Anterior cingulate cortex (tissue), 58 donors: Measurements from ENCODE around the gene VWA3B.
A peak's percentile ranks its signal among the peaks of the same experiment; 100 is the strongest.

Source experiments
- DNase-seq, 58 donors: peaks; one replicate each; lab custom pipeline; 2025; lab: John Stamatoyannopoulos, UW

VWA3B gene

GRCh38 chr2:98161186-98161585 is 74.2 kb downstream of the VWA3B start:
- DNase-seq: no peak

GRCh38 chr2:98164256-98164655 is 77.3 kb downstream of the VWA3B start:
- no peak for DNase-seq

GRCh38 chr2:98165516-98166071 is 78.6 kb downstream of the VWA3B start:
- DNase-seq: no peak

GRCh38 chr2:98167916-98168315 is 80.9 kb downstream of the VWA3B start:
- DNase-seq: no peak

- no peak for DNase-seq
These were observed 83.1 kb downstream of the VWA3B start for GRCh38 chr2:98170076-98170475.

- peak in 1 of 58 donors; percentile 13 for DNase-seq
These were observed 85.3 kb downstream of the VWA3B start for GRCh38 chr2:98172150-98172765.

GRCh38 chr2:98172951-98173350 is 86.0 kb downstream of the VWA3B start:
- peak in 17 of 58 donors; percentile 7 to 73 (median 39) for DNase-seq

GRCh38 chr2:98175811-98176210 is 88.8 kb downstream of the VWA3B start:
- no peak for DNase-seq

GRCh38 chr2:98177286-98177685 is 90.3 kb downstream of the VWA3B start:
- no peak for DNase-seq

- no peak for DNase-seq
These were observed 91.0 kb downstream of the VWA3B start for GRCh38 chr2:98177986-98178385.

GRCh38 chr2:98180456-98180855 is 93.5 kb downstream of the VWA3B start:
- no peak for DNase-seq

GRCh38 chr2:98181346-98181745 is 94.4 kb downstream of the VWA3B start:
- no peak for DNase-seq

GRCh38 chr2:98185801-98186200 is 98.8 kb downstream of the VWA3B start:
- no peak for DNase-seq

GRCh38 chr2:98187194-98187593 is 100.2 kb downstream of the VWA3B start:
- no peak for DNase-seq

GRCh38 chr2:98188351-98189046 is 101.5 kb downstream of the VWA3B start:
- DNase-seq: no peak

GRCh38 chr2:98191883-98192282 is 104.9 kb downstream of the VWA3B start:
- no peak for DNase-seq

GRCh38 chr2:98201576-98201975 is 114.6 kb downstream of the VWA3B start:
- no peak for DNase-seq

GRCh38 chr2:98205889-98206288 is 118.9 kb downstream of the VWA3B start:
- DNase-seq: no peak

GRCh38 chr2:98212092-98213000 is 125.4 kb downstream of the VWA3B start:
- DNase-seq: no peak

GRCh38 chr2:98216616-98217015 is 129.6 kb downstream of the VWA3B start:
- DNase-seq: no peak

- no peak for DNase-seq
These were observed 132.2 kb downstream of the VWA3B start for GRCh38 chr2:98219152-98219551.
